HG03175 (cell line): Measurements from ENCODE around the gene GOLGA6B.
A peak's percentile ranks its signal among the peaks of the same experiment; 100 is the strongest.
"Not testable (repeated sequence)": the region's sequence is repeated elsewhere in the genome, so short reads cannot be mapped to it uniquely, and the experiment has no call there.

Experiments
- ATAC-seq: cut with Tn5 transposase; IDR thresholded peaks from one replicate; pipeline ENCODE4 v1.9.1; 2021; ENCODE audit warnings: mild to moderate bottlenecking, moderate library complexity; ENCODE audit not compliant: unreplicated experiment

GOLGA6B gene, protein sequence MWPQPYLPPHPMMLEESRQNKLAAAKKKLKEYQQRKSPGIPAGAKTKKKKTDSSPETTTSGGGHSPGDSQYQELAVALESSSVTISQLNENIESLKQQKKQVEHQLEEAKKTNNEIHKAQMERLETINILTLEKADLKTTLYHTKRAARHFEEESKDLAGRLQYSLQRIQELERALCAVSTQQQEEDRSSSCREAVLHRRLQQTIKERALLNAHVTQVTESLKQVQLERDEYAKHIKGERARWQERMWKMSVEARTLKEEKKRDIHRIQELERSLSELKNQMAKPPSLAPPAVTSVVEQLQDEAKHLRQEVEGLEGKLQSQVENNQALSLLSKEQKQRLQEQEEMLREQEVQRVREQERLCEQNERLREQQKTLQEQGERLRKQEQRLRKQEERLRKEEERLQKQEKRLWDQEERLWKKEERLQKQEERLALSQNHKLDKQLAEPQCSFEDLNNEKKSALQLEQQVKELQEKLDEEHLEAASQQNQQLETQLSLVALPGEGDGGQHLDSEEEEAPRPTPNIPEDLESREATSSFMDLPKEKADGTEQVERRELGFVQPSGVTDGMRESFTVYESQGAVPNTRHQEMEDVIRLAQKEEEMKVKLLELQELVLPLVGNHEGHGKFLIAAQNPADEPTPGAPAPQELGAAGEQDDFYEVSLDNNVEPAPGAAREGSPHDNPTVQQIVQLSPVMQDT

DNA sequence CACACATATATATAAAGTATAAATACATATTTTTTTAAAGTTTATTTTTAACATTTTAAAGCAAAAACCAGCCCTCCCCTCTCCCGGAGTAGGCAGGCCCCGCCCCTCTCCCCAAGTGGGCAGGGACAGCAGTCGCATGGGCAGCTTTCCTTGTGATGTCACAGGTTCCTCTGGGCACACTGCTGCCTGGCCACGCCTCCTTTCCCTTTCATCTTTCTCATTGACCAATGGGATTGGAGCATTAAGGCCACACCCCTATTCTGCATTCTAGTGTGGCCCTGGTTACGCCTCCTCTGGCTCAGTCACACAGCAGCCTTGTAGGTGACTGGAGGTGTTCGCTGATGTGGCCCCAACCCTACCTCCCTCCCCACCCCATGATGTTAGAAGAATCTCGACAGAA lies at the start of gene GOLGA6B:
Gene GOLGA6B (plus strand): TSS at position 301 of the 400 bp plus-strand sequence. CDS start 41 bp downstream, at position 342.
- not testable (repeated sequence) for ATAC-seq

DNA sequence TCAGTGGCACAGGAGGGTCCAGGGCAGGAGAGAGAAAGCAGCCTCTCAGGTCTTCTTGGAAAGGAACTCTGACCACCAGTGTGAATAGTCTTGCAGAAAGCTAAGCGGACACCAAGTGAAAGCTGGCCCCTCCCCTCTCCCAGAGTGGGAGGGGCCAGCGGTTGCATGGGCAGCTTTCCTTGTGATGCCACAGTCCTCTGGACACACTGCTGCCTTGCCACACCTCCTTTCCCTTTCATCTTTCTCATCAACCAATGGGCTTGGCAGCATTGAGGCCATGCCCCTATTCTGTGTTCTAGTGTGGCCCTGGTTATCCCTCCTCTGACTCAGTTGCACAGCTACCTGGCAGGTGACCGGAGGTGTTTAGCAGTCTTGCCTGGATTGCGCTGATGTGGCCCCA lies 49.7 kb upstream of the GOLGA6B start:
- ATAC-seq, result no peak

DNA sequence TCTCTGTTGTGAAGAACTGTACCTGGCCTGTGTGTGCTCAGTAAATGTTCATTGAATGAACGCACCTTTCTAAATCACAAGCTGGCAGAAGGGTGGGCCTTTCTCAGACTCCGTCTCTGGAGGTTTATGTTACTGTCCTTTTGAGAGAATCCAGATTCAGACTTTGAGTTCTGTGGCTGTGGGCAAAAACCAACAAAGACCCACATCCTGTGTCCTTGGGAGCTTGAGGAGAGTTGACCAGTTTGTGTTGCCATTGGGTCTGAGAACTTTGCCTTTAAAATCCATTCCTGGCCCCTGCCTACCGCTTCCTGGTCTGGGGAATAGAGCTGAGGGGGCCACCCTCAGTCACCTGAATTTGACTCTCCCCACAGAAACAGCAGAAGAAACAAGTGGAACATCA lies 46.4 kb upstream of the GOLGA6B start:
- ATAC-seq, result not testable (repeated sequence)

DNA sequence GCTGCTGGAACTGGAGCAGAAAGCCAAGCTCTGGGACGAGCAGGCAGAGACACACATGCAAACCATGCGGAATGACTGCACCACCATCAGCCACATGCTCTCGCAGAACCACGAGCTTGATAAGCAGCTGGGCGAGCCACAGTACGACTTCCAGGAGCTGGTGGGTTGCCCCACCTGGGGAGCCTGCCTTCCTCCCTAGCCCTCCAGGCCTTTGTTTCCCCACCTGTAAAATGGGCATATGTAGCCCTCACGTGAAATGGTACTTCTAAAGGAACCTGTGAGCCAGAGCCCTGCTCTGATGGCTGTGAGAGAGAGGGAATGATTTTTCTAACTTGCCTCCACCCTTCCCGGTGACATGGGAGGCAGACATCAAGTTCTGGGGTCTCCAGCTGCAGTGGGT lies 44.6 kb upstream of the GOLGA6B start:
- ATAC-seq, result no peak

DNA sequence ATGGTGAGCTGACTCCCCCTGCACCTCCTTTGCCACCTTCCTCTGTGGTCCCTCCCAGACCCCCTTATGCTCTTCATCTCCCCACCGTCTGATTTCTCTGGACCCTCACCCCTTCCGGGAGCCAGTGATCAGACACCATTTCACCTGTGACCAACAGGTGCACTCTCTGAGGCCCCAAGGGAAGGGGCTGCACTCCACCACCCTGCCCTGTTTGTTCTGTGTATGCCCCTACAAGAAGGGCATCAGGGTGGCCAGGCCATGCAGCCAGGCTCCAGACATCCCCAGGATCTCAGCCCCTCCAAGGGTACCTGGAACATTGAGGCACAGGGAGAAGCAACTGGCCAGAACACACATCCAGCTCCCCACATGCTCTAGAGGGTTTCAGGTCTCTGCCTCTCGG lies 42.2 kb upstream of the GOLGA6B start:
- ATAC-seq, result not testable (repeated sequence)

DNA sequence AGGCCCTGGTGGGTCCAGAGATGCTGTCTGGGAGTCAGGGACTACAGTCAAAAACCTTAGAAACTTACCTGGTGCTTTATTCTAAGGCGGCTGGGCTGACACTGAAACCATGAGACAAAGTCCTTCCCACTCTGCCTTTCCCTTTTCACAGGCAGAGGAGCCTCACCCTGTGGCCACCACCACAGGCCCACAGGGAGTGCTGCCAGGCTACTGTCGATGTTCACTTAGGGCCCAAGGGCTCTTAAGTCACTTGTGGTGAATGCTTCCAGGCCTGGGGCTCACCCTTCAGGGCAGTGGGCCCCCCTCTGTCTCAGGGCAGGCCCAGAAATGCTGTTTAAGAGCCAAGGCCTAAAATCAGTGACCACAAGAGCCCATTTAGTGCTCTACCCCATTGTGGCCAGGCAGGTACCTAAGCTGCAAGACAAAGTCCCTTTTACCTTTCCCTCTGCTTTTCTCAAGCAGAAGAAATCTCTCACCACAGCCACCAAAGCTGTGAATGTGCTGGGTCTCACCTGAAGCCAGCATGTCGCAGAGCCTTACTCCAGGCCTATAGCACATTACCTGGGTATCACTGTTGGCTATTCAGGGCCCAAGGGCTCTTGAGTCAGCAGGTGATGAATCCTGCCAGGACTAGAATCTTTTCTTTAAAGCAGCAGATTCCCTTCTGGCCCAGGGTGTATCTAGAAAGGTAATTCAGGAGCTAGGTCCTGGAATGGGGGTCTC lies 39.5 kb upstream of the GOLGA6B start:
- ATAC-seq, result no peak

DNA sequence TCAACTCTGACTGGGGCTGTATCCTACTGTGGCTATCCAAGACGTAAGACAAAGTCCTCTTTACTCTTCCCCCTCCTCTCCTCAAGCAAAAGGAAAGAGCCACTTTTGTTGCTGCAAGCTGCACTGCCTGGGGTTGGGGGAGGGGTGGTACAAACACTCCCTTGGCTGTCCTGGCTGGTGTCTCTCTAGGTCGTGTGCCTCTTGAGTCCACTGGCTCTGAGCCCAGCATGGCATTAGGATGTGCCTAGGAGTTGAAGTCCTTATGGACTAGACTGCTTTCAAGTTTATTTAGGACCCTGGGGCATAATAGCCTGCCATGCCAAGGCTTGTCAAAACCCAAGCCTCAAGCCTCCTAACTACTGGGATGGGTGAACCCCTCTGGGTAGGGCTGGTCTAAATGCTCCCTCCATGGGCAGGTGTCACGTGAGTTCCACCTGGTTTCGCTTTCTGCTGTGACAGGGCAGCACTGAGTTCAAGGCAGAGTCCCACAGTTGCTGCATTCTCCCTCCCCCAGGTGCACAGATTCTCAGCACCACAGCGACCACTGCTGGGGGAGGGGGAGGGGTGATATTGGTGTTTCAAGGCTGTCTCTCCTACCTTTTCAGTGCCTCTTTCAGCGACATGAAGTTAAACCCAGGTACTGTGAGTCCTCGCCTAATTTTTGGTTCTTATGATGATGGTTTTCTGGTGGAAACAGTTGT lies 38.8 kb upstream of the GOLGA6B start:
- ATAC-seq, result not testable (repeated sequence)

DNA sequence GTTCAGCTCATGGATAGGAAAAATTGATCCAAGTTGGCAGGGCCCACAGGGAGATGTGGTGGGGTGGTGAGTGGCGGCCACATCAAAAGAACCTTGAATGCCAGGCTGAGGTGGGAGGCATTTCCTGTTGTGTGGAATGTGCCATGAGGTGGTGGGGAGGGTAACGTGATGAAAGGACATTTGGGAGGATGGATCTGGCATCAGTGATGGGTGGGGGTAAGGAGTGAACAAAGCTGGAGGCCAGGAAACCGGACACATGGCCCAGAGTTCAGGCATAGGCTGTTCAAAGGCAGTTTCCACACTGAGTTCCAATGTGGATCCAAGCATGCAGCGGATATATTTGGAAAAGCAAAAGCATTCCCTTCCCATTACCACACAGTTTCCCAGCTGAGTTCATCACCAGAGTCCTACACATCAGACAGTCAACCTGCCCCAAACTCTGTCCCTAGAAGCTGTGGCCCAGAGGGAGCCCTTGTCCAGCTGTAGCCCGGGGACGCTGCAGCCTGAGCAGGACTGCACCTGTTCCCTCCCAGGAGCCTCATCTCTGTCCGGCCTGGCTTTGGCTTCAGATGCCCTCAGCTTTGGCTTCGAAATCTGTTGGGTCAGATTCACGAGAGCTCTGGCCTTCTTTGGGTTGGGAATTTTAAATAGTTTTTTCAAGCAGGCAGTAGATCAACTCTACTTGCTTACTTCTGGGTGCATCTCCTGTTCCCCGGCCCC lies 37.8 kb upstream of the GOLGA6B start:
- ATAC-seq, result no peak

DNA sequence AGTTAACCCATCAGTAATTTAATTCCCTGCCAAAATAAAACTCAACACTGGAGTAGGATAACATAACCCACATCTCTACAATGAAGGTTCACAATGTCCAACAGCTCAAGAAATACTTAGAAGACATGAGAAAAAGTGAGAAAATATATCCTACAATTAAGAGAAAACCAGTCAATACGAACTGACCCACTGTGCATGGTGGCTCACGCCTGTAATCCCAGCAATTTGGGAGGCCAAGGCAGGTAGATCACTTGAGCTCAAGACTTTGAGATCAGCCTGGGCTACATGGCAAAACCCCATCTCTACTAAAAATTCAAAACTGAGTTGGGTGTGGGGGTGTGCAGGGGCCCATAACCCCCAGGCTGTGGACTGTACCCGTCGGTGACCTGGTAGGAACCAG lies 30.6 kb upstream of the GOLGA6B start:
- ATAC-seq, result not testable (repeated sequence)

DNA sequence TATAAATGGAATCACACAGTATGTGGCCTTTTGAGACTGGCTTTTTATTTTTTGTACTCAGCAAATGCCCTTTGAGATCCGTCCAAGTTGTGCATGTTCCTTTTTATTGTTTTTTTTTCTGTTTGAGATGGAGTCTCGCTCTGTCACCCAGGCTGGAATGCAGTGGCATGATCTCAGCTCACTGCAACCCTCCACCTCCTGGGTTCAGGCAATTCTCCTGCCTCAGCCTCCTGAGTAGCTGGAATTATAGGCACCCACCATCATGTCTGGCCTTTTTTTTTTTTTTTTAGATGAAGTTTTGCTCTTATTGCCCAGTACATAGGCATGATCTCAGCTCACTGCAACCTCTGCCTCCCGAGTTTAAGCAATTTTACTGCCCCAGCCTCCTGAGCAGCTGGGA lies 28.3 kb upstream of the GOLGA6B start:
- ATAC-seq, result not testable (repeated sequence)

DNA sequence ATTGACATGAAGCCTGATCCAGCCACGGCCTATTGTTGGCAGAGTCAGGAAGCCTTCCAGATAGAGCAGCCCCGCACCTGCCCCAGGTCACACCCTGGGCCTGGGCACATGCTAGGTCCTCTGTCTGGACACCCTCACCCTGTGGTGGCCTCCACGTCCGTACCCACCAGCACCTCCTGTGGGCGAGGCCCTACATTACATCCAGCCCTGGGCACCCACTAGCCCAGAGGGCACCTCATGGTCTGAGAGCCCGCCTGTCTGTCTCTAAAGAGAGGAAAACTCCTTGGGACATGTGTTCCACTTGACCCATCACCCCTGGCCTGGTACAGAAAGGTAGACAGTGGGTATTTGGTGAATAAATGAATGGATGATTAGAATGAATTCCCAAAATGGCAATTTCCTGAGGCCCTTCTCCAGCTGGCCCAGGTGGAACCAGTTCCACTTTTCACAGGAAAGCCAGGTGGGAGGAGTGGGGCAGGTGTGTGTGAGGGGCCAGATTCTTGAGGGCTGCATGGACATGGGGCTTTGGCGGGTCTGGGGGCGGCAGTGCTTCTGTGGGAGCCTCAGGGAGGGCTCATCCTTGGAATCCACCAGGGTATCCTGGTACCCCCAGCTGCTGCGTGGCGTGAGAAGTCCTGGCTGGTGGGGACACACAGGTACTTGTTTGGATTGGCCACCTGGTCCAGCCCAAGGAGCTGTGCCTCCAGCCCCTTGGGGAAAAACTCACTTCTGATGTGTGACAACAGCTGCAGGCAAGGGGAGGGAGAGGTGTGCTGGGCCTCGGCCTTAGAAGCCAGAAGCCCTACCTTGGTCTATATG lies 26.0 kb upstream of the GOLGA6B start:
- ATAC-seq, result not testable (repeated sequence)

DNA sequence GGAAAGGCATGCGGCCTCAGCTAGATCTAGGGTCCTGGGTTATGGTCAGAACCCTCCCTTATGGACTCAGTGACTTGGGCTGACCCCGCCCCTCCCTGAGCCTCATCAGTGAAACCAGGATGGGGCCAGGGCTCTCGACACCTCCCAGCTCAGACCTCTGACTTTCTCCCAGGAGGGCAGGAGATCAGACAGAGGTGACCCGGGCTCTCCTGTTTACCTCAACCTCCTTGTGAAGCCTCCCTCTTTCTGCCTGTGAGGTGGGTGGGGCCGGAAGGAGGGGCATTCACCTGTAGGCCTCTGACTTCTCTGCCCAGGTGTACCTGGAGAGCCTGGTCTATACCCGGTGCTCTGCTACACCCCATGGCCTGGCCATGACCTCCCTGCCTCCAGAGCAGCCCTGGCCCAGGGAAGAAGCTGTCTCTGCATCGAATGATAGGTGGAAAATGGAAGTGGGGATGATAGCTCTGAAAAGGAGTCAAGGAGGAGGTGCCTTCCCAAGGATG lies 25.4 kb upstream of the GOLGA6B start:
- ATAC-seq, result not testable (repeated sequence)

DNA sequence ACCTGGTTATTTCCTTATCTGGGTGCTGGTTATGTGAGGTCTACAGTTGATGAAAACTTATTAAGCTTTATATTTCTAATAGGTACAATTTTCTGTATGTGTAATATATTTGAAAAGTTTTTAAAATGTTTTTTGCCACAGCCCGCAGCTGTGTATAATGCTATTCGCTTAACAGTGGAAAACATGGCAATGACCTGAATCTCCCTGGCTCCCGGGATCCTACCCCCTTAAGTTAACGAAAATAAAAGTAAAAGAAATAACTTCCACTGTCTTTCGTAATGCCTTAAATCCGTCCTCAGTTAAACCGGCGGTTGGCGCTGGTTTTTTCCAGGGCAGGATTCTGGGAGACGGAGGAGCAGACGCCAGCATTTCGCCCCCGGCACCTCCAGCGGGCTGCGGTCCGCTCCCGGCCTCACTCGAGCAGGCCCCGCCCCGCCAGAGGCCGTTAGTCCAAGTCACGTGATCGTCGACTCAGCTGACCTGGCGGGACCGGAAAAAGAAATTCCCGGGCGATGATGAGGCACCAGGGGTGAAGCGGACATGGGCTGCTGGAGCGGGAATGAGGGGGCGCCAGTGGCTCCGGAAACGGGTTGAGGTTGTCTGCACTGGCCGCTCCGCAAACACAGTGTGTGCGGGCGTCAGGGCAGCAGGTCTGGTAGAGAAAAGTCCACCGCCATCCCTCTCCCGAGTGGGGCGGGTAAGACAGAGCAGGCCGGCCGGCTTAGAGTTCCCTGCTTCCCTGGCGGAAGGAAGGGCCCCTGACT lies 17.8 kb upstream of the GOLGA6B start:
- ATAC-seq, result peak; percentile 72

DNA sequence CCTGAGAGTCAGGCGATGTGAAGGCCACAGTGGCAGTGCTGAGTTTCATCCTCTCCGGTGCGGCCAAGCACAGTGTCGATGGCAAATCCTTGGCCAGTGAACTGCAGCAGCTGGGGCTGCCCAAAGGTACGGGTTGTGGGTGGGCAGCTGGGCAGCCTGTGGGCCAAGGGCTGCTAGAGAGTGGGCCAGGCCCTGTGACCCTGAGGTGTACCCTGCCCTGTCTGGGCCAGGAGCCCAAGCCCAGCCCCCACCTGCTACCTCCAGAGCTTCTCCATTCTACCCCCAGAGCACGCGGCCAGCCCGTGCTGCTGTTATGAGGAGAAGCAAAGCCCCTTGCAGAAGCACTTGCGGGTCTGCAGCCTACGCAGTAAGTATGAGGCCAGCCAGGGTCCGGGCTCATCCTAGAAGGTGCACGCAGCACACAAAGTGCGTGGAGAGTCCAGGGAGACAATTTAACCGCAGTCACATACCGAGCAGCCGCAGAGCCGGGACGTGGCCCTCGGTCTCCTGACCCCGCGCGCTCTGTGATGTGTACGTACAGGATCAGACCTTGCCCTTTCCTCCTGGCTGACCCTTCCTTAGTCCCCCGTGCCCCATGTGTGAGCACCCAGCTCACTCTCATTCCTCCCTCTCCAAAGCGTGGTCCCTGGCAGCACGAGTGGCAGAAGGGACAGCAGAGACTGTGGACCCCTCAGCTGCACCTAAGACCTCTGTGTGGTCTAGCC lies 14.6 kb upstream of the GOLGA6B start:
- not testable (repeated sequence) for ATAC-seq

DNA sequence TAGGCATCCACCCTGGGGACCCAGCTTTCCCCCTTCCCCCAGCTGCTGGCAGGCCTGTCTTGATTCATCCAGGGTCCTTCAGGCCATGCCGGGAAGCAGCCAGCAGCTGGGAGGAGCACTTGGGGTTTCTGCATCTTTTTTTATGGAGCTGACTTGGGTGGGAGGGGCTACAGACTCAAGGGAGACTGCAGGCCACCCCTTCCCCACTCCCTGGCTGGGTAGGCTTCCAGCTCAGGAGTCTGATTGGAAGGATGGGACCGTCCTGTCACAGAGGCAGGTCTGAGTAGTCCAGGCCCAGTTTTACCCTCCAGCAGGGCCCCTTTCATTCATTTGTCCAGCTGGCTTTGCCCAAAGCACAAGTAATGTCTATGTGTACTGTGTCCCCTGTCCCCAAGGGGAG lies 12.2 kb upstream of the GOLGA6B start:
- ATAC-seq, result not testable (repeated sequence)

DNA sequence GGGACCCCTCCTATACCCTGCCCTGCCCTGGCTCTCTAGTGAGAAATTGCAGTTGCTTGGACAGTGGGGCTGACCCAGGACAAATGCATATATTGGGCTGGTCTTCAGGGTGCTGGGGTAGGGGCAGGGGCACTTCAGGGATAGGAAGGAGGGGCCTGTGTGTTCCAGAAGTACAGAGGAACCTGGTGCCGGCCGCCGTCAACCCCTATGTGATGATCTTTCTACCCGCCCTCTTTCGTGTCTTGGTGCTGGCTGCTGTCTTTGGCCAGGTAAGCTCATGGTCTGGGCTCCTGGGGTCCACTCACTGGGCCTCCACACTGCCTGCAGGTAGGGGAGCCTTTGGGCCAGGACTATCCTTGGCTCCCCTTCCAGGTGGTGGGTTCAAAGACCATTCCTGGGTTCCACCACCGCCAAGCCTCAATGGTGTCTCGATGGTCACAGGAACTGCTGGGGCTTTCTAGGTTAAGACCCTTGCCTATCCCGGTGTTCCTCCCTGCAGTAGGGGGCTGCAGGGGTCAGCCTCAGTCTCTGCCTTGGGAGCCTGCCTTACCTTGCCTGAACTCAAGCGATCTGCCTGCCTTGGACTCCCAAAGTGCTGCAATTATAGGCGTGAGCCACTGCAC lies 5.8 kb upstream of the GOLGA6B start:
- ATAC-seq, result not testable (repeated sequence)

DNA sequence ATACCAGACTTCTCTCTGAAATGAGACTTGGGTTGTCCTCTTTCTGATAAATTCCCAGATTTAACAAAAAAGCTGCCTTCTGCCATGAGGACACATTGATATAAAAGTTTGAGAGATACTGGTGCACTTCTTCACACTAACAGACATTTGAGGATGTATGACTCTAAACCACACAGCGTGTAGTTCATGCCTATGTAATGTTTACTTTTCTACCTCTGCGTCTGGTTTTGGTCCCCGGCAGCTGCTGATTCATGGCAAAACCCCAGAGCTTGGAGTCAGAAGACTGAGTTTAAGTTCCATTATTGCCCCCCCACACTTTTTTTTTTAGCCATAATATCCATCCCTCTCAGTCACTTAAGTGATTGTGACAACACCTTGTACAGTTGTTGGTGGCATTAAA lies 1.5 kb downstream of the GOLGA6B start:
- not testable (repeated sequence) for ATAC-seq
